H9 (cell line): ENCODE data around the gene TRRAP. TPM values are rescaled to one million over a fixed set of nuclear protein-coding genes. Genes with fewer than 3 reads are reported as not detected.

Experiments used
- DNase-seq: peaks from one replicate; pipeline ENCODE4 v3.0.0-alpha.2; 2017
- H2AFZ ChIP-seq: one replicate; pipeline ENCODE4 v1.6.1; 2013; ENCODE audit warnings: mild to moderate bottlenecking, low read length, control low read depth, moderate library complexity
- H2AK5ac ChIP-seq: 2 replicates; pipeline ENCODE4 v1.6.1; 2013; ENCODE audit warnings: low read length, control low read depth, mixed read lengths; ENCODE audit not compliant: insufficient read length
- H2BK120ac ChIP-seq: one replicate; pipeline ENCODE4 v1.6.1; 2013; ENCODE audit warnings: low read depth, mild to moderate bottlenecking, low read length, control low read depth, inconsistent platforms; ENCODE audit not compliant: poor library complexity, severe bottlenecking
- H2BK12ac ChIP-seq: 2 replicates; pipeline ENCODE4 v1.6.1; 2013; ENCODE audit warnings: low read length, control low read depth, mixed read lengths, low read depth; ENCODE audit not compliant: insufficient read length
- H2BK15ac ChIP-seq: 2 replicates; pipeline ENCODE4 v1.6.1; 2013; ENCODE audit warnings: low read depth, low read length, control low read depth
- H2BK20ac ChIP-seq: one replicate; pipeline ENCODE4 v1.6.1; 2013; ENCODE audit warnings: low read depth, mild to moderate bottlenecking, low read length, control low read depth, inconsistent platforms; ENCODE audit not compliant: poor library complexity, severe bottlenecking
- H2BK5ac ChIP-seq: 2 replicates; pipeline ENCODE4 v1.6.1; 2013; ENCODE audit warnings: low read length, control low read depth, mixed read lengths; ENCODE audit not compliant: insufficient read length
- H3K14ac ChIP-seq: 2 replicates; pipeline ENCODE4 v1.6.1; 2013; ENCODE audit warnings: low read length, control low read depth; ENCODE audit not compliant: insufficient read depth
- H3K18ac ChIP-seq: 2 replicates; pipeline ENCODE4 v1.6.1; 2013; ENCODE audit warnings: low read depth, mild to moderate bottlenecking, mixed read lengths, low read length, control low read depth; ENCODE audit not compliant: insufficient read length
- H3K23ac ChIP-seq: 2 replicates; pipeline ENCODE4 v1.6.1; 2013; ENCODE audit warnings: low read length, control low read depth, mixed read lengths, low read depth; ENCODE audit not compliant: insufficient read length
- H3K23me2 ChIP-seq: 2 replicates; pipeline ENCODE4 v1.6.1; 2013; ENCODE audit warnings: low read depth, mild to moderate bottlenecking, mixed read lengths, low read length, control low read depth; ENCODE audit not compliant: insufficient read length, poor library complexity, severe bottlenecking
- H3K27ac ChIP-seq: 2 replicates; pipeline ENCODE4 v1.5.1; 2013; ENCODE audit warnings: low read length, control low read depth, mixed read lengths, low read depth; ENCODE audit not compliant: insufficient read length
- H3K27me3 ChIP-seq: 2 replicates; pipeline ENCODE4 v1.6.1; 2013; ENCODE audit warnings: low read length, control low read depth, inconsistent platforms; ENCODE audit not compliant: insufficient read depth
- H3K4ac ChIP-seq: 2 replicates; pipeline ENCODE4 v1.6.1; 2013; ENCODE audit warnings: low read depth, mild to moderate bottlenecking, control low read depth, inconsistent platforms, low read length, moderate library complexity
- H3K4me1 ChIP-seq: 2 replicates; pipeline ENCODE4 v1.6.1; 2013; ENCODE audit warnings: low read length, control low read depth, inconsistent platforms; ENCODE audit not compliant: insufficient read depth
- H3K4me2 ChIP-seq: 2 replicates; pipeline ENCODE4 v1.6.1; 2013; ENCODE audit warnings: low read length, control low read depth, mixed read lengths; ENCODE audit not compliant: insufficient read length, insufficient read depth
- H3K56ac ChIP-seq: 2 replicates; pipeline ENCODE4 v1.6.1; 2013; ENCODE audit warnings: low read depth, mild to moderate bottlenecking, mixed read lengths, low read length, control low read depth; ENCODE audit not compliant: insufficient read length
- H3K79me1 ChIP-seq: 2 replicates; pipeline ENCODE4 v1.6.1; 2013; ENCODE audit warnings: low read depth, mild to moderate bottlenecking, moderate library complexity, low read length, control low read depth, inconsistent platforms; ENCODE audit not compliant: insufficient read depth, poor library complexity, severe bottlenecking
- H3K79me2 ChIP-seq: 2 replicates; pipeline ENCODE4 v1.6.1; 2013; ENCODE audit warnings: low read length, control low read depth, inconsistent platforms; ENCODE audit not compliant: insufficient read depth
- H3K9ac ChIP-seq: 2 replicates; pipeline ENCODE4 v1.6.1; 2013; ENCODE audit warnings: low read length, control low read depth, mixed read lengths; ENCODE audit not compliant: insufficient read length; ENCODE audit errors: extremely low read depth
- H3K9me3 ChIP-seq: one replicate; pipeline ENCODE4 v1.6.1; 2013; ENCODE audit warnings: low read depth, low read length, inconsistent platforms; ENCODE audit not compliant: control insufficient read depth
- H3T11ph ChIP-seq: one replicate; pipeline ENCODE4 v1.6.1; 2013; ENCODE audit warnings: mild to moderate bottlenecking, low read length, control low read depth, inconsistent platforms
- H4K20me1 ChIP-seq: one replicate; pipeline ENCODE4 v1.6.1; 2013; ENCODE audit not compliant: control insufficient read depth, insufficient read length, insufficient read depth
- H4K5ac ChIP-seq: 2 replicates; pipeline ENCODE4 v1.6.1; 2013; ENCODE audit warnings: low read depth, mild to moderate bottlenecking, mixed read lengths, low read length, control low read depth; ENCODE audit not compliant: insufficient read length
- H4K8ac ChIP-seq: replicated peaks from 2 replicates; pipeline ENCODE4 v1.6.1; 2013; ENCODE audit warnings: low read length, control low read depth, mixed read lengths, low read depth; ENCODE audit not compliant: insufficient read length
- H4K91ac ChIP-seq: 2 replicates; pipeline ENCODE4 v1.6.1; 2013; ENCODE audit warnings: low read depth, mild to moderate bottlenecking, moderate library complexity, mixed read lengths, low read length, control low read depth; ENCODE audit not compliant: insufficient read length
- H3K27ac Mint-ChIP-seq, 3 experiments: 2 replicates in 2 of 3; 3 replicates in 1 of 3; pipeline ENCODE4 v1.8.0; 2020 to 2021; ENCODE audit warnings: mixed read lengths in 3 of 3, mild to moderate bottlenecking in 1 of 3, moderate library complexity in 1 of 3
- H3K27me3 Mint-ChIP-seq: 2 replicates; pipeline ENCODE4 v1.8.0; 2021; ENCODE audit warnings: low read depth, mild to moderate bottlenecking, moderate library complexity, mixed read lengths
- H3K36me3 Mint-ChIP-seq, 3 experiments: 2 replicates in 2 of 3; 3 replicates in 1 of 3; pipeline ENCODE4 v1.8.0; 2020 to 2021; ENCODE audit warnings: low read depth in 3 of 3, mixed read lengths in 3 of 3; ENCODE audit not compliant: insufficient read depth in 1 of 3
- H3K4me1 Mint-ChIP-seq, 2 experiments: 2 replicates each; pipeline ENCODE4 v1.8.0; 2020; ENCODE audit warnings: mixed read lengths in 2 of 2
- H3K4me3 Mint-ChIP-seq, 2 experiments: 2 replicates in 1 of 2; 3 replicates in 1 of 2; pipeline ENCODE4 v1.8.0; 2020 to 2021; ENCODE audit warnings: mild to moderate bottlenecking in 2 of 2, mixed read lengths in 2 of 2, moderate library complexity in 1 of 2
- H3K9me3 Mint-ChIP-seq, 2 experiments: 2 replicates in 1 of 2; 3 replicates in 1 of 2; pipeline ENCODE4 v1.8.0; 2020; ENCODE audit warnings: mild to moderate bottlenecking in 2 of 2, mixed read lengths in 2 of 2, moderate library complexity in 1 of 2
- WGBS: extraction: QIAGEN DNeasy Blood & Tissue Kit; methylation state at CpG from one replicate; pipeline ENCODE4 v1.1.7; 2013; ENCODE audit warnings: missing lambda C conversion rate, low lambda C conversion rate, mixed read lengths; ENCODE audit not compliant: insufficient read length; ENCODE audit errors: extremely low coverage; 5-methylcytosine and 5-hydroxymethylcytosine counted together
- total RNA-seq: library from RNA; stranded (reverse); gene quantifications from 2 replicates; pipeline ENCODE4 v1.2.1, GENCODE V29; 2021
- TF ChIP-seq, protein P1 (sequence below): fragments of 200-600 bp; sonication (generic); conservative IDR thresholded peaks from 3 replicates; pipeline ENCODE4 v1.8.0; 2021; ENCODE audit warnings: antibody characterized with exemption, mild to moderate bottlenecking

TRRAP gene
- total RNA-seq, 1 experiment from 2014 or later = 58.6 TPM

DNA sequence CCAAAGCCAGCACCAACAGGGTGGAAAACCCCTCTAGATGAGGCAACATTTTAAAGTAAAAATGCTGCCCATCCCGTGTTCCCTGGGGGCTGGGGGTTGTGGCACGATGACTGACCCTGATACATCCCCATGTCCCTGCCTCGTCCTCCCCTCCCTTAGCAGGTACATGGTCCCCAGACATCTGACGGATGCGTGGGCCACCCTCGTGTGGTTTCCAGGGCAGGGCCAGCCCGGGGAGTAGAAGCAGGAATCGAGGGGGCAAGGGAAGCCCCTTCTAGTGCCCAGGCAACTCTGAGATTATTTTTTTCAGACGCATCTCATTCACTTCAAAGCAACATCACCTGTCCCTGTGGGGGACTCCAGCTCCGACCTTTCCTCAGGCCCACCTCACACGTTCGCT, 12.0 kb upstream of the TRRAP start:
- no peak overlapping the region for H2BK15ac ChIP-seq
- no peak overlapping the region for H3K14ac ChIP-seq
- no peak overlapping the region for H3K27ac ChIP-seq
- Mint-ChIP-seq H3K4me1 (peaks cover 5 to 19% of the 10 kb centered on the region in 2 experiments), H3K27me3 (peaks cover 46% of the 10 kb centered on the region), H3K27ac (0 out of 7 replicates have a peak overlapping the region, but pooled peaks of 1 of the 3 experiments have one; percentile 55), H3K9me3 (no peaks in the 10 kb centered on the region), H3K4me3 (no peak overlapping the region), H3K36me3 (no peaks in the 10 kb centered on the region)
- peaks cover 9% of the 10 kb centered on the region for H3K23me2 ChIP-seq
- H4K8ac ChIP-seq = no peak overlapping the region
- no peak overlapping the region for H3T11ph ChIP-seq
- H2BK120ac ChIP-seq = no peak overlapping the region
- no peak overlapping the region for H3K4me2 ChIP-seq
- no peaks in the 10 kb centered on the region; the same call in 1 of the 2 replicates for H3K4me1 ChIP-seq
- H3K79me2 ChIP-seq = no peaks in the 10 kb centered on the region
- H3K79me1 ChIP-seq = no peaks in the 10 kb centered on the region
- no peak overlapping the region for H3K23ac ChIP-seq
- H3K4ac ChIP-seq = no peak overlapping the region
- H2BK20ac ChIP-seq = no peak overlapping the region
- H2BK12ac ChIP-seq = no peak overlapping the region
- H2BK5ac ChIP-seq = no peak overlapping the region
- DNase-seq = no peak
- no peak overlapping the region for H2AFZ ChIP-seq
- no peak overlapping the region for H2AK5ac ChIP-seq
- WGBS = no CpG with 5 or more reads among the region's 12 CpGs
- TF ChIP-seq, protein P1, sequence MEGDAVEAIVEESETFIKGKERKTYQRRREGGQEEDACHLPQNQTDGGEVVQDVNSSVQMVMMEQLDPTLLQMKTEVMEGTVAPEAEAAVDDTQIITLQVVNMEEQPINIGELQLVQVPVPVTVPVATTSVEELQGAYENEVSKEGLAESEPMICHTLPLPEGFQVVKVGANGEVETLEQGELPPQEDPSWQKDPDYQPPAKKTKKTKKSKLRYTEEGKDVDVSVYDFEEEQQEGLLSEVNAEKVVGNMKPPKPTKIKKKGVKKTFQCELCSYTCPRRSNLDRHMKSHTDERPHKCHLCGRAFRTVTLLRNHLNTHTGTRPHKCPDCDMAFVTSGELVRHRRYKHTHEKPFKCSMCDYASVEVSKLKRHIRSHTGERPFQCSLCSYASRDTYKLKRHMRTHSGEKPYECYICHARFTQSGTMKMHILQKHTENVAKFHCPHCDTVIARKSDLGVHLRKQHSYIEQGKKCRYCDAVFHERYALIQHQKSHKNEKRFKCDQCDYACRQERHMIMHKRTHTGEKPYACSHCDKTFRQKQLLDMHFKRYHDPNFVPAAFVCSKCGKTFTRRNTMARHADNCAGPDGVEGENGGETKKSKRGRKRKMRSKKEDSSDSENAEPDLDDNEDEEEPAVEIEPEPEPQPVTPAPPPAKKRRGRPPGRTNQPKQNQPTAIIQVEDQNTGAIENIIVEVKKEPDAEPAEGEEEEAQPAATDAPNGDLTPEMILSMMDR = no peak
- H4K20me1 ChIP-seq = no peaks in the 10 kb centered on the region
- H3K18ac ChIP-seq = no peak overlapping the region
- H4K5ac ChIP-seq = no peak overlapping the region
- H3K27me3 ChIP-seq = peaks cover 12% of the 10 kb centered on the region; the same call in 1 of the 2 replicates
- no peak overlapping the region for H4K91ac ChIP-seq
- H3K9ac ChIP-seq = no peak overlapping the region
- H3K9me3 ChIP-seq = no peaks in the 10 kb centered on the region
- no peak overlapping the region for H3K56ac ChIP-seq
